Measurements from ENCODE around the gene ANKRD9. TPM values are rescaled to one million over a fixed set of nuclear protein-coding genes. Genes with fewer than 3 reads are reported as not detected.

The ANKRD9 gene
- total RNA-seq, 1 experiment from 2014 or later = 29.8 TPM

DNA sequence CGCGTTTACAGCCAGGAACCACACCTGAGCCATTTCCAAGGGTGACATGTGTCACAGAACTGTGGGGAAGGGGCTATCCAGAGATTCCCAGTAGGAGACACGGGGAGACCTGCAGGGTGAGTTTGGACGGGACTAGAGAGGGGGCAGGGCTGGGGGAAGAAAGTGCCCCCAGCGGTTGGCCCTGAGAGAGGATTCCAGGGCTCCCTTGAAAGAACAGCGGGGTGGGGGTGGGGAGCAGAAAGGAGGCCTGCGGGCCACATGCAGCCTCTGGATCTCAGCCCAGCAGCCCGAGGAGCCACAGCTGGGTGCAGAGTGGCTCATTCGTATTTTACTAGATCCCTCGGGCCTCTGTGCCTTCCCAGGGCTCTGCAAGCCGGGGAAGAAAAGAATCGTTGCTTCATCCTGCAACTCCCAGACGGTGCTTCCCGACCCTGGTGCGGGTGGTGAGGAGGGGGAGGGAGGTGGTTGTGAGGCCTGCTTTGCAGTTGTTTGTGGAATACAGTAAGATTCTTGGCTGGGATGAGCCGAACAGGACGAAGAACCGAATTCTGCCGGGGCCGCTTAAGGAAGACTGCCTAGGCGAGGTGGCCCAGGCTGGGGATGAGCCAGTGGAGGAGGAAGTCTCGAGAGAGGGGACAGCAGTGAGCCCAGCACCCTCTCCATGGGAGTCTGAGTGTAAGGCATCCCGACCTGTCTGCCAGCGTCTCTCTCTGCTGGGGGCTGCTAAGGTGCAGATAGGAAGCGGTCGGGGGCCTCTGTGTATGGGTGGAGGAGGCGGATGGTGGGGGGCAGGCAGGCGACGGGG lies 36.1 kb upstream of the ANKRD9 start:
- peak overlapping the region; percentile 77 to 97 (median 97) for H3K27ac Mint-ChIP-seq
- Histone ChIP-seq H3K4ac (ENCODE audit: low read depth, low read length) (no peak overlapping the region), H2BK12ac (ENCODE audit: insufficient read length, low read depth, low read length) (no peak overlapping the region), H3K23ac (ENCODE audit: insufficient read length, low read depth, low read length) (no peak overlapping the region), H3K79me2 (ENCODE audit: insufficient read depth, low read length) (no peaks in the 10 kb centered on the region), H3K56ac (ENCODE audit: insufficient read length, low read depth, low read length) (no peak overlapping the region), H3K23me2 (ENCODE audit: insufficient read length, low read depth, low read length, poor library complexity, severe bottlenecking) (no peaks in the 10 kb centered on the region), H3T11ph (ENCODE audit: low read length) (no peak overlapping the region), H4K8ac (replicated peaks; ENCODE audit: insufficient read length, low read depth, low read length) (no peak overlapping the region), H2BK5ac (ENCODE audit: insufficient read length, low read length) (no peak overlapping the region), H3K79me1 (ENCODE audit: insufficient read depth, low read depth, low read length, poor library complexity, severe bottlenecking) (no peaks in the 10 kb centered on the region), H3K9me3 (ENCODE audit: control insufficient read depth, low read depth, low read length) (no peaks in the 10 kb centered on the region), H3K14ac (ENCODE audit: insufficient read depth, low read length) (peak overlapping the region; percentile 21; the same call in 1 of the 2 replicates), H4K20me1 (ENCODE audit: control insufficient read depth, insufficient read depth, insufficient read length) (no peaks in the 10 kb centered on the region), H4K91ac (ENCODE audit: insufficient read length, low read depth, low read length) (no peak overlapping the region), H4K5ac (ENCODE audit: insufficient read length, low read depth, low read length) (no peak overlapping the region), H3K27me3 (ENCODE audit: insufficient read depth, low read length) (no peaks in the 10 kb centered on the region), H2BK15ac (ENCODE audit: low read depth, low read length) (no peak overlapping the region), H2AK5ac (ENCODE audit: insufficient read length, low read length) (no peak overlapping the region), H3K4me1 (ENCODE audit: insufficient read depth, low read length) (no peaks in the 10 kb centered on the region), H3K27ac (ENCODE audit: insufficient read length, low read depth, low read length) (no peak overlapping the region), H2BK20ac (ENCODE audit: low read depth, low read length, poor library complexity, severe bottlenecking) (no peak overlapping the region), H3K9ac (ENCODE audit: extremely low read depth, insufficient read length, low read length) (no peak overlapping the region), H3K4me2 (ENCODE audit: insufficient read depth, insufficient read length, low read length) (peak overlapping the region; percentile 22), H2BK120ac (ENCODE audit: low read depth, low read length, poor library complexity, severe bottlenecking) (no peak overlapping the region), H3K18ac (ENCODE audit: insufficient read length, low read depth, low read length) (peak overlapping the region; percentile 47), H2AFZ (ENCODE audit: low read length) (no peak overlapping the region)
- WGBS (ENCODE audit: extremely low coverage, insufficient read length, low lambda C conversion rate) = no CpG with 5 or more reads among the region's 29 CpGs
- H3K9me3 Mint-ChIP-seq = no peaks in the 10 kb centered on the region
- peak; percentile 79 for DNase-seq
- peak overlapping the region; percentile 56 to 73 for H3K4me3 Mint-ChIP-seq
- peaks cover 16% of the 10 kb centered on the region for H3K27me3 Mint-ChIP-seq (ENCODE audit: low read depth)
- peaks cover 21% of the 10 kb centered on the region in 2 experiments for H3K4me1 Mint-ChIP-seq
- H3K36me3 Mint-ChIP-seq (ENCODE audit: insufficient read depth in 1 of 3, low read depth in 3 of 3) = peaks cover 0 to 1% (median 0%) of the 10 kb centered on the region in 3 experiments; a peak in 1 of 7 replicates
- TF ChIP-seq, protein P1, sequence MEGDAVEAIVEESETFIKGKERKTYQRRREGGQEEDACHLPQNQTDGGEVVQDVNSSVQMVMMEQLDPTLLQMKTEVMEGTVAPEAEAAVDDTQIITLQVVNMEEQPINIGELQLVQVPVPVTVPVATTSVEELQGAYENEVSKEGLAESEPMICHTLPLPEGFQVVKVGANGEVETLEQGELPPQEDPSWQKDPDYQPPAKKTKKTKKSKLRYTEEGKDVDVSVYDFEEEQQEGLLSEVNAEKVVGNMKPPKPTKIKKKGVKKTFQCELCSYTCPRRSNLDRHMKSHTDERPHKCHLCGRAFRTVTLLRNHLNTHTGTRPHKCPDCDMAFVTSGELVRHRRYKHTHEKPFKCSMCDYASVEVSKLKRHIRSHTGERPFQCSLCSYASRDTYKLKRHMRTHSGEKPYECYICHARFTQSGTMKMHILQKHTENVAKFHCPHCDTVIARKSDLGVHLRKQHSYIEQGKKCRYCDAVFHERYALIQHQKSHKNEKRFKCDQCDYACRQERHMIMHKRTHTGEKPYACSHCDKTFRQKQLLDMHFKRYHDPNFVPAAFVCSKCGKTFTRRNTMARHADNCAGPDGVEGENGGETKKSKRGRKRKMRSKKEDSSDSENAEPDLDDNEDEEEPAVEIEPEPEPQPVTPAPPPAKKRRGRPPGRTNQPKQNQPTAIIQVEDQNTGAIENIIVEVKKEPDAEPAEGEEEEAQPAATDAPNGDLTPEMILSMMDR (conservative IDR thresholded peaks at IDR 0.05) = peak; percentile 31; the same call in 2 of the 3 replicates

Measured in H9 (cell line).